Measurements from ENCODE around the gene CTNNBL1.

DNA sequence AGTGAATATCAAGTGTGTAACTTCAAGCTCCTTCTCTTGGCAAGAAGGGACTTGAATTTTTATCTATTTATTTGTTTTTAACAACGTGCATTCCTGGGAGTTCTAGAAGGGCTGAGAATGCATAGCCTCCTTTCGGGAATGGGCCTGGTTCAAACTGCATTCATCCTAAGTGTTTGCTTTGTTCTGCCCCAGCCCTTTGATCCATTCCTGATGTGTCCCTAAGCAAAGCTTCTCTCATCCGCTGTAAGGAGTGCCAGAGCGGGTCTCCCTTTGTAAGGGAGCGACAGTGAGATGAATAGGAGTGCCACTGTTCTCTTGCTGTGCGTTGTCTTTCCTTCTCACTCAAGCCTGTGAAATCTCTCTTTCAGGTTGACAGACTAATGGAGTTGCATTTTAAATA is 148.1 kb downstream of the CTNNBL1 start:
- TF ChIP-seq, protein P1, sequence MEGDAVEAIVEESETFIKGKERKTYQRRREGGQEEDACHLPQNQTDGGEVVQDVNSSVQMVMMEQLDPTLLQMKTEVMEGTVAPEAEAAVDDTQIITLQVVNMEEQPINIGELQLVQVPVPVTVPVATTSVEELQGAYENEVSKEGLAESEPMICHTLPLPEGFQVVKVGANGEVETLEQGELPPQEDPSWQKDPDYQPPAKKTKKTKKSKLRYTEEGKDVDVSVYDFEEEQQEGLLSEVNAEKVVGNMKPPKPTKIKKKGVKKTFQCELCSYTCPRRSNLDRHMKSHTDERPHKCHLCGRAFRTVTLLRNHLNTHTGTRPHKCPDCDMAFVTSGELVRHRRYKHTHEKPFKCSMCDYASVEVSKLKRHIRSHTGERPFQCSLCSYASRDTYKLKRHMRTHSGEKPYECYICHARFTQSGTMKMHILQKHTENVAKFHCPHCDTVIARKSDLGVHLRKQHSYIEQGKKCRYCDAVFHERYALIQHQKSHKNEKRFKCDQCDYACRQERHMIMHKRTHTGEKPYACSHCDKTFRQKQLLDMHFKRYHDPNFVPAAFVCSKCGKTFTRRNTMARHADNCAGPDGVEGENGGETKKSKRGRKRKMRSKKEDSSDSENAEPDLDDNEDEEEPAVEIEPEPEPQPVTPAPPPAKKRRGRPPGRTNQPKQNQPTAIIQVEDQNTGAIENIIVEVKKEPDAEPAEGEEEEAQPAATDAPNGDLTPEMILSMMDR (IDR thresholded peaks at IDR 0.05): no peak
- TF ChIP-seq POLR2A (IDR thresholded peaks at IDR 0.05): no peak

Data from stomach (tissue), 4 donors.